H1 (cell line): ENCODE measurements around the gene PLCL2. TPM values are rescaled to one million over a fixed set of nuclear protein-coding genes. Genes with fewer than 3 reads are reported as not detected.

Experiments used
- CTCF ChIA-PET: fragments of 300-600 bp; sonication (Branson Sonifier 250); formaldehyde crosslinking; loops from one replicate; lab custom pipeline; 2021; ENCODE audit not compliant: partially characterized antibody; lab: Charles Lee
- POLR2A ChIA-PET: fragments of 300-600 bp; sonication (Branson Sonifier 250); formaldehyde crosslinking; loops from one replicate; lab custom pipeline; 2021; ENCODE audit warnings: inconsistent platforms; ENCODE audit not compliant: partially characterized antibody; lab: Charles Lee
- DNase-seq, 2 experiments: peaks; one replicate each; pipeline versions ENCODE4 v3.0.0 to v3.0.0-alpha.2; 2010 to 2022; ENCODE audit warnings: low spot score in 2 of 2, low read depth in 1 of 2, mixed read lengths in 1 of 2
- FAIRE-seq: peaks from 2 replicates; lab custom pipeline; 2011; peaks lifted over from hg19 to GRCh38; lab: Jason Lieb, UNC
- H2AFZ ChIP-seq: 2 replicates; pipeline ENCODE4 v1.8.1; 2012; ENCODE audit warnings: low read length, inconsistent platforms
- H2AK5ac ChIP-seq: 2 replicates; pipeline ENCODE4 v1.6.1; 2013; ENCODE audit warnings: low read depth, low read length
- H2BK120ac ChIP-seq: replicated peaks from 2 replicates; pipeline ENCODE3; 2013; ENCODE audit warnings: low read depth, low read length, inconsistent platforms
- H2BK12ac ChIP-seq: 2 replicates; pipeline ENCODE4 v1.6.1; 2013; ENCODE audit warnings: low read depth, low read length
- H2BK15ac ChIP-seq: 2 replicates; pipeline ENCODE4 v1.6.1; 2013; ENCODE audit warnings: low read length
- H2BK20ac ChIP-seq: 2 replicates; pipeline ENCODE4 v1.6.1; 2013; ENCODE audit warnings: low read length
- H2BK5ac ChIP-seq: 2 replicates; pipeline ENCODE4 v1.6.1; 2013; ENCODE audit warnings: low read depth, low read length
- H3K14ac ChIP-seq: 2 replicates; pipeline ENCODE4 v1.6.1; 2013; ENCODE audit warnings: inconsistent platforms; ENCODE audit not compliant: insufficient read length
- H3K18ac ChIP-seq: 2 replicates; pipeline ENCODE4 v1.6.1; 2013; ENCODE audit warnings: low read length; ENCODE audit errors: extremely low read depth
- H3K23ac ChIP-seq: 2 replicates; pipeline ENCODE4 v1.6.1; 2013; ENCODE audit warnings: inconsistent platforms; ENCODE audit not compliant: insufficient read length
- H3K23me2 ChIP-seq: 2 replicates; pipeline ENCODE4 v1.6.1; 2013; ENCODE audit warnings: low read depth, low read length
- H3K27ac ChIP-seq: 2 replicates; pipeline ENCODE4 v1.6.1; 2011; ENCODE audit warnings: low read depth, low read length, inconsistent platforms
- H3K27me3 ChIP-seq, 4 experiments: replicated peaks in 1 of 4; 1 replicate in 1 of 4; 2 replicates in 3 of 4; pipeline versions ENCODE4 v1.6.1 to v1.8.1; 2011 to 2013; ENCODE audit warnings: low read length in 3 of 4, mild to moderate bottlenecking in 3 of 4, inconsistent platforms in 2 of 4, mixed read lengths in 2 of 4, moderate library complexity in 1 of 4; ENCODE audit not compliant: control insufficient read depth in 3 of 4, insufficient read depth in 3 of 4; ENCODE audit errors: extremely low read depth in 1 of 4
- H3K36me3 ChIP-seq, 4 experiments: 2 replicates each; pipeline versions ENCODE4 v1.6.1 to v1.8.1; 2011 to 2013; ENCODE audit warnings: mild to moderate bottlenecking in 4 of 4, low read length in 3 of 4, moderate library complexity in 2 of 4, control low read depth in 1 of 4, inconsistent platforms in 1 of 4; ENCODE audit not compliant: insufficient read depth in 4 of 4, control insufficient read depth in 2 of 4
- H3K4ac ChIP-seq: replicated peaks from 2 replicates; pipeline ENCODE3; 2013; ENCODE audit warnings: low read length, low read depth, mixed read lengths, inconsistent platforms; ENCODE audit not compliant: insufficient read length
- H3K4me1 ChIP-seq, 4 experiments: replicated peaks in 1 of 4; 1 replicate in 1 of 4; 2 replicates in 3 of 4; pipeline versions ENCODE4 v1.6.1 to v1.8.1; 2011 to 2013; ENCODE audit warnings: low read length in 3 of 4, inconsistent platforms in 2 of 4, mixed read lengths in 1 of 4; ENCODE audit not compliant: insufficient read depth in 4 of 4, control insufficient read depth in 3 of 4
- H3K4me2 ChIP-seq, 2 experiments: 2 replicates each; pipeline versions ENCODE4 v1.6.1 to v1.8.1; 2011 to 2013; ENCODE audit warnings: low read depth in 2 of 2, low read length in 2 of 2, control low read depth in 1 of 2, inconsistent platforms in 1 of 2, mild to moderate bottlenecking in 1 of 2; ENCODE audit not compliant: insufficient read depth in 1 of 2
- H3K4me3 ChIP-seq, 4 experiments: fragments of 200-600, 300-600 bp in 1 of 4; sonication (generic), shearing (Covaris generic), sonication (Bioruptor Twin) in 1 of 4; 2 replicates each; pipeline versions ENCODE4 v1.5.1 to v1.8.1; 2011 to 2016; ENCODE audit warnings: low read length in 4 of 4, low read depth in 3 of 4, control low read depth in 2 of 4, inconsistent platforms in 2 of 4, mild to moderate bottlenecking in 2 of 4, mixed read lengths in 1 of 4, moderate library complexity in 1 of 4; ENCODE audit not compliant: insufficient read depth in 2 of 4; ENCODE audit errors: extremely low read depth in 1 of 4
- H3K56ac ChIP-seq: replicated peaks from 2 replicates; pipeline ENCODE3; 2013; ENCODE audit warnings: low read depth, mild to moderate bottlenecking, mixed read lengths, low read length, inconsistent platforms; ENCODE audit not compliant: insufficient read length
- H3K79me1 ChIP-seq: 2 replicates; pipeline ENCODE4 v1.6.1; 2013; ENCODE audit warnings: low read depth, low read length, control low read depth
- H3K79me2 ChIP-seq, 2 experiments: 2 replicates each; pipeline versions ENCODE4 v1.6.1 to v1.8.1; 2012 to 2013; ENCODE audit warnings: low read length in 2 of 2, mild to moderate bottlenecking in 2 of 2, inconsistent platforms in 1 of 2; ENCODE audit not compliant: insufficient read depth in 2 of 2, control insufficient read depth in 1 of 2
- H3K9ac ChIP-seq, 4 experiments: replicated peaks in 1 of 4; 1 replicate in 1 of 4; 2 replicates in 3 of 4; pipeline versions ENCODE4 v1.6.1 to v1.8.1; 2011 to 2013; ENCODE audit warnings: low read depth in 3 of 4, low read length in 3 of 4, control low read depth in 2 of 4, mild to moderate bottlenecking in 2 of 4, moderate library complexity in 2 of 4, inconsistent platforms in 1 of 4; ENCODE audit errors: extremely low read depth in 1 of 4
- H3K9me3 ChIP-seq, 2 experiments: 2 replicates each; pipeline versions ENCODE4 v1.6.1 to v1.8.1; 2012 to 2013; ENCODE audit warnings: mild to moderate bottlenecking in 2 of 2, moderate library complexity in 2 of 2, control low read depth in 1 of 2, inconsistent platforms in 1 of 2, low read depth in 1 of 2, low read length in 1 of 2, mixed read lengths in 1 of 2; ENCODE audit not compliant: insufficient read depth in 2 of 2
- H4K20me1 ChIP-seq, 2 experiments: replicated peaks in 1 of 2; 2 replicates each; pipeline versions ENCODE3 to v1.8.1; 2011 to 2013; ENCODE audit warnings: inconsistent platforms in 2 of 2, low read length in 2 of 2, mild to moderate bottlenecking in 1 of 2; ENCODE audit not compliant: insufficient read depth in 2 of 2, control insufficient read depth in 1 of 2
- H4K5ac ChIP-seq: 2 replicates; pipeline ENCODE4 v1.6.1; 2013; ENCODE audit warnings: low read length, low read depth, mixed read lengths, inconsistent platforms; ENCODE audit not compliant: insufficient read length
- H4K8ac ChIP-seq: 2 replicates; pipeline ENCODE4 v1.8.0; 2013; ENCODE audit warnings: mild to moderate bottlenecking, moderate library complexity, low read length, inconsistent platforms; ENCODE audit not compliant: insufficient read depth; ENCODE audit errors: extremely low read depth
- H4K91ac ChIP-seq: replicated peaks from 2 replicates; pipeline ENCODE3; 2013; ENCODE audit warnings: low read length, mixed read lengths, inconsistent platforms; ENCODE audit not compliant: insufficient read length
- ASH2L ChIP-seq: fragments of 200-600, 300-600 bp; sonication (generic); IDR thresholded peaks from one replicate; pipeline ENCODE4 v1.7.1; 2017; ENCODE audit warnings: low read length
- POLR2AphosphoS5 ChIP-seq: IDR thresholded peaks from 2 replicates; pipeline ENCODE4 v1.6.1; 2011; ENCODE audit warnings: low read depth, low read length
- SIX5 ChIP-seq: IDR thresholded peaks from 2 replicates; pipeline ENCODE4 v1.6.1; 2011; ENCODE audit warnings: mild to moderate bottlenecking, low read depth, low read length
- TEAD4 ChIP-seq: IDR thresholded peaks from 2 replicates; pipeline ENCODE4 v1.6.1; 2012; ENCODE audit warnings: low read depth, low read length, inconsistent platforms, mixed read lengths
- WGBS, 2 experiments: shearing (Covaris generic) in 1 of 2; methylation state at CpG; one replicate each; pipeline versions ENCODE4 v1.1.6 to v1.1.7; 2013 to 2015; ENCODE audit warnings: low lambda C conversion rate in 2 of 2, mixed read lengths in 2 of 2, inconsistent platforms in 1 of 2, low coverage in 1 of 2, missing lambda C conversion rate in 1 of 2; ENCODE audit not compliant: insufficient replicate concordance in 2 of 2, insufficient coverage in 1 of 2, insufficient read length in 1 of 2; ENCODE audit errors: extremely low coverage in 1 of 2, missing lambda C conversion rate in 1 of 2; 5-methylcytosine and 5-hydroxymethylcytosine counted together
- polyA plus RNA-seq, 7 experiments: library from polyadenylated mRNA; depleted of rRNA in 3 of 7; stranded (reverse) in 5 of 7; unstranded in 2 of 7; fragments of >200 nt in 5 of 7; fragments of 200-250 nt in 2 of 7; gene quantifications; 1 replicate in 5 of 7; 2 replicates in 1 of 7; 4 replicates in 1 of 7; pipeline versions ENCODE4 v1.2.1 to v1.2.3, GENCODE V29; 2011 to 2013; ENCODE audit warnings: missing spikeins in 2 of 7, mixed read lengths in 2 of 7
- total RNA-seq: library from RNA; stranded (reverse); fragmentation: NEBNext Ultra II Directional; extraction: Animal tissue kit (Norgen Biotek cat#: 25700); gene quantifications from 2 replicates; pipeline ENCODE4 v1.2.1, GENCODE V29; 2021
- TF ChIP-seq, protein P1 (sequence below): IDR thresholded peaks from 2 replicates; pipeline ENCODE4 v1.6.1; 2011; ENCODE audit warnings: low read depth, mild to moderate bottlenecking, low read length; ENCODE audit not compliant: insufficient read depth

The PLCL2 gene
- total and polyA plus RNA-seq, 2 of the 8 experiments (the other 6 are each of a cell fraction or from before 2014, with no cell fraction given) = 3.5 to 6.8 TPM

- H3K23me2 ChIP-seq = peaks cover 10% of the 10 kb centered on the region; the same call in 1 of the 2 replicates
- no peak overlapping the region for H3K18ac ChIP-seq
- TF ChIP-seq SIX5 = no peak
- no peak for TF ChIP-seq ASH2L
- TF ChIP-seq, protein P1, sequence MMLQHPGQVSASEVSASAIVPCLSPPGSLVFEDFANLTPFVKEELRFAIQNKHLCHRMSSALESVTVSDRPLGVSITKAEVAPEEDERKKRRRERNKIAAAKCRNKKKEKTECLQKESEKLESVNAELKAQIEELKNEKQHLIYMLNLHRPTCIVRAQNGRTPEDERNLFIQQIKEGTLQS = no peak
- no peak for TF ChIP-seq POLR2AphosphoS5
- TF ChIP-seq TEAD4 = no peak
- TF ChIP-seq, all 59 proteins: peak for 0
- Histone ChIP-seq H4K20me1 (no peaks in the 10 kb centered on the region), H3K4me1 (peaks cover 5 to 11% (median 8%) of the 10 kb centered on the region in 4 experiments), H3K27me3 (peaks cover 0 to 12% (median 6%) of the 10 kb centered on the region in 4 experiments; a peak in 6 of 7 replicates), H4K5ac (no peak overlapping the region), H4K91ac (no peak overlapping the region), H3K56ac (no peak overlapping the region), H2BK12ac (no peak overlapping the region), H2AK5ac (no peak overlapping the region), H3K79me2 (peaks cover 0 to 52% of the 10 kb centered on the region in 2 experiments; a peak in 3 of 4 replicates), H2AFZ (no peak overlapping the region), H3K4me2 (no peak overlapping the region), H3K4ac (no peak overlapping the region), H2BK20ac (no peak overlapping the region), H2BK15ac (no peak overlapping the region), H3K9me3 (no peaks in the 10 kb centered on the region), H2BK5ac (no peak overlapping the region), H3K14ac (no peak overlapping the region), H2BK120ac (no peak overlapping the region), H3K4me3 (no peak overlapping the region), H3K9ac (no peak overlapping the region), H3K23ac (no peak overlapping the region), H3K36me3 (no peaks in the 10 kb centered on the region; a peak in 1 of 8 replicates), H4K8ac (no peak overlapping the region), H3K79me1 (no peaks in the 10 kb centered on the region), H3K27ac (no peak overlapping the region)
- 71% methylated on average over 3 of the region's 3 CpGs; no CpG with 5 or more reads in 1 of the 2 experiments for WGBS, 2 experiments
- FAIRE-seq (no peak), DNase-seq (no peak)
- ChIA-PET CTCF (no interaction called here), POLR2A (no interaction called here)
Observed at GRCh38 chr3:16888356-16888755, 3.6 kb downstream of the PLCL2 start.
